ENCODE data around the gene ITGA3. TPM values are rescaled to one million over a fixed set of nuclear protein-coding genes. Genes with fewer than 3 reads are reported as not detected.

The ITGA3 gene
- total RNA-seq, 1 donor from 2014 or later: 14.5 TPM

- H3K27ac Mint-ChIP-seq: no peak overlapping the region
- peaks cover 9% of the 10 kb centered on the region for H3K27me3 Mint-ChIP-seq
- no peaks in the 10 kb centered on the region for H3K9me3 Mint-ChIP-seq
- DNase-seq: no peak
- intact Hi-C loops (cut with micrococcal nuclease): no loop called here
- H3K4me1 Mint-ChIP-seq: peaks cover under 1% of the 10 kb centered on the region
- H3K4me3 Mint-ChIP-seq: no peak overlapping the region
- H3K36me3 Mint-ChIP-seq (ENCODE audit: low read depth): no peaks in the 10 kb centered on the region
Measured at GRCh38 chr17:50042211-50042610, 13.7 kb upstream of the ITGA3 start.

DNA sequence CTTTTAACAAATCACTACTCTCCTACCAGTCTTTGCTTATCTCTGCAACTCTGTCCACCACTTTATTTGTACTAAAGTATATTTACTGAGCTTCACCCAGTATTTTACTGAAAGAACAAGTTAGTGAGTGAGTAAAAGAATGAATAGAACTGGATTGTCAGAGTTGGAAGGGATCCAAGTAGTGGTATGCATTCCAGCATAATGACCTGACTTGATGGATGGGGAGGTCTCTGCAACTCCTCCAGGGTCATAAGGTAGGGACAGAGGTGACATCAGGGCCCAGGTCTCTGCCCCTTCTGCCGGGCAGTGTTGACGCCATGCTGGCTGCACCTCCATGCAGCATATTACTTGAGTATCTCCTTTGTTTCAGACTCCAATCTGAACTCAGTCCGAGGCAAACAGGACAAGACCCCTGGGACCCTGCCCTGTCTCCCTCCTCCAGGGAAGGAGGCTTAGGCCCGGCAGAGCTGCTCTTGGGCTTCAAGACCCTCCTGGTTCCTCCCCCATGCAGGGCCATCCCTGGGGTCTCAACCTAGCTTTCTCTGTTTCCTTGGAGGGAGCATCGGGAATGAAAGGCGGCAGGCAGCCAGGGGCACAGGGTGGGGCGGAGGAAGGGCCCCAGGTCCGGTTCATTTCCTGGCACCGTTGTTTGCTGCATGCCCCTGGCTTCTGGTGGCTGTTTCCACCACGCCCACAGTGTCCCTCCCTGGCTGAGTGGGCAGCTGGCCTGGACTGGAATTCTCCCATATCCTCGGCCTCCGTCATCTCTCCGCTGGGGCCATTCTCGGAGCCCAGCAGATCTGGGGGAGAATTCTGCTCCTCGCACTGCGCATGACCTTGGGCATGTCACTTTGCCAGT lies 12.4 kb upstream of the ITGA3 start:
- Mint-ChIP-seq H3K27ac (no peak overlapping the region), H3K27me3 (peaks cover 9% of the 10 kb centered on the region), H3K9me3 (no peaks in the 10 kb centered on the region), H3K4me3 (no peak overlapping the region), H3K36me3 (ENCODE audit: low read depth) (no peaks in the 10 kb centered on the region), H3K4me1 (peaks cover 9% of the 10 kb centered on the region)
- DNase-seq: no peak
- intact Hi-C loops (cut with micrococcal nuclease): no loop called here

DNA sequence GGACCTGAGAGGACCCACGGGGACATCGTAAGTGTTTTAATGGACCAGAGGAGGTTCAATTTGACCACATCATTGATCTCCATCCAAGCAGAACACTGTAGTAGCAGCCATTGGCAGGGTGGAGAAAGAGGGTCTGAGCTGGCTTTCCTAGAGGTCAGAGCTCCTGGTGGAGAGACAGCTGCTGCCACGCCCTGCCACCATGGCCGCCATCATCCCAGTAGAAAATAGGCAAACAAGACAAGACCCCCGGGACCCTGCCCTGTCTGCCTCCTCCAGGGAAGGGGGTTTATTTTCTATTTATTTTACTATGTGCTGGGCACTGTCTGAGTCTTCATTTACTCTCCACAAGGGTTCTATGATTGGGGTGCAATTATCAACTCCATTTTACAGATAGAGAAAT lies 11.4 kb upstream of the ITGA3 start:
- no peaks in the 10 kb centered on the region for H3K9me3 Mint-ChIP-seq
- peaks cover 14% of the 10 kb centered on the region for H3K4me1 Mint-ChIP-seq
- H3K4me3 Mint-ChIP-seq: no peak overlapping the region
- H3K27me3 Mint-ChIP-seq: peaks cover 8% of the 10 kb centered on the region
- H3K27ac Mint-ChIP-seq: no peak overlapping the region
- no peaks in the 10 kb centered on the region for H3K36me3 Mint-ChIP-seq (ENCODE audit: low read depth)
- no peak for DNase-seq
- intact Hi-C loops (cut with micrococcal nuclease): no loop called here

GRCh38 chr17:50045154-50045553 lies 10.8 kb upstream of the ITGA3 start:
- H3K27ac Mint-ChIP-seq: no peak overlapping the region
- H3K27me3 Mint-ChIP-seq: peaks cover 6% of the 10 kb centered on the region
- DNase-seq: no peak
- H3K4me1 Mint-ChIP-seq: peaks cover 17% of the 10 kb centered on the region
- no peaks in the 10 kb centered on the region for H3K9me3 Mint-ChIP-seq
- no peak overlapping the region for H3K4me3 Mint-ChIP-seq
- intact Hi-C loops (cut with micrococcal nuclease): no loop called here
- no peaks in the 10 kb centered on the region for H3K36me3 Mint-ChIP-seq (ENCODE audit: low read depth)

DNA sequence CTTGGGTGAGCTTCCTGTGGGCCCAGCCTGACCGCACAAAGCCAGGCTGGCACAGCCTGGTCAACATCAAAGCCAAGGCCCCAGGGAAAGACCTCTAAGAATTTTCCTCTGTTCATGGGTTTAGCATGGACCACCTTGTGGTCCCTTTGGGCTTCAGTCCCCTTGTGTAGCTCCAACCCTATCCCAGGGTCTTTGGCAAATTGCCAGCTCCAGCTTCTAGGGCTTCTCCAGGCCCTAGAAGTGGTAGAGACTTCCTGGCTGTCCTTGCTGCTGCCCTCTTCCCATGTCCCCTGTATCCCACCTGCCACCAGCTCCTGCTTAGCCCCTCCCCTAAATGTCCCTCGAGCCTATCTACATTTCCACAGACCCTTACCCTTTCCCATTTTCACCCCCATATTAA lies 9.7 kb upstream of the ITGA3 start:
- Mint-ChIP-seq H3K27ac (peak overlapping the region; percentile 25), H3K4me1 (peaks cover 24% of the 10 kb centered on the region), H3K9me3 (no peaks in the 10 kb centered on the region), H3K4me3 (no peak overlapping the region), H3K27me3 (peaks cover 3% of the 10 kb centered on the region), H3K36me3 (ENCODE audit: low read depth) (no peaks in the 10 kb centered on the region)
- DNase-seq: no peak
- intact Hi-C loops (cut with micrococcal nuclease): no loop called here

GRCh38 chr17:50046667-50047066 lies 9.2 kb upstream of the ITGA3 start:
- Mint-ChIP-seq H3K27me3 (peaks cover 3% of the 10 kb centered on the region), H3K4me3 (no peak overlapping the region), H3K27ac (peak overlapping the region; percentile 25), H3K9me3 (no peaks in the 10 kb centered on the region), H3K36me3 (ENCODE audit: low read depth) (no peaks in the 10 kb centered on the region), H3K4me1 (peaks cover 29% of the 10 kb centered on the region)
- intact Hi-C loops (cut with micrococcal nuclease): no loop called here
- no peak for DNase-seq

GRCh38 chr17:50047083-50047482 lies 8.8 kb upstream of the ITGA3 start:
- Mint-ChIP-seq H3K9me3 (no peaks in the 10 kb centered on the region), H3K27me3 (peaks cover 3% of the 10 kb centered on the region), H3K4me1 (peaks cover 33% of the 10 kb centered on the region), H3K36me3 (ENCODE audit: low read depth) (no peaks in the 10 kb centered on the region), H3K4me3 (no peak overlapping the region), H3K27ac (peak overlapping the region; percentile 39)
- intact Hi-C loops (cut with micrococcal nuclease): no loop called here
- DNase-seq: no peak

DNA sequence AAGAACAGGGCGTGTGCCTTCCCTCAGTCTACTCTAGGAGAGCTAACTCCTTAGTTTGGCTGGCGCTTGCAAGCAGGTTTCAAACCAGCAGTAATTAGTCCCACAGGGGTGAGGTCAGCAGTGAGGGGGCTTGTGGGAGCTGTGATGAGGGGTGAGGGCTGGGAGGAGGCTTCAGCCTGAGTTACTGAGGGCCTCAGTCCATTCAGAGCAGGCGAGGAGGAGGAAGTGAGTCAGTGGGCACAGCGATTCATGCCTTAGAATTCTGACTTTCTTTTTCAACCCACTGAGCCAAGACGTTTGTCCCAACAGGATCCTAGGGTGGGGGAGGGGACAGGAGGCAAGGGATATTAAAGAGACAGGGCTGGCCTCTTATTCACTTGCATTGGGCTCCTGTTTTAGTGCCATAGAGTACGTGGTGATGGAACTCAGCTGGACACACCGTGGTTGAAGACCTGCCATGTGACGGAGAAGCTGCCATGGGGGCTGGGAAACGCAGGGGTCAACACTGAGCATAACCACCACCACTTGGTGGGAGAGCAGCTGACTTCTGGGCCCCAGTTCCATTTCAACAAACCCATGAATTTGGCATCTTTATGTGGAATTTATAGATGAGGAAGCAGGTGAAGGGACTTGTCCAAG lies 8.3 kb upstream of the ITGA3 start:
- H3K36me3 Mint-ChIP-seq (ENCODE audit: low read depth): no peaks in the 10 kb centered on the region
- H3K27me3 Mint-ChIP-seq: peaks cover 3% of the 10 kb centered on the region
- no peak overlapping the region for H3K4me3 Mint-ChIP-seq
- no peak for DNase-seq
- intact Hi-C loops (cut with micrococcal nuclease): no loop called here
- peaks cover 35% of the 10 kb centered on the region for H3K4me1 Mint-ChIP-seq
- H3K27ac Mint-ChIP-seq: no peak overlapping the region
- H3K9me3 Mint-ChIP-seq: no peaks in the 10 kb centered on the region

DNA sequence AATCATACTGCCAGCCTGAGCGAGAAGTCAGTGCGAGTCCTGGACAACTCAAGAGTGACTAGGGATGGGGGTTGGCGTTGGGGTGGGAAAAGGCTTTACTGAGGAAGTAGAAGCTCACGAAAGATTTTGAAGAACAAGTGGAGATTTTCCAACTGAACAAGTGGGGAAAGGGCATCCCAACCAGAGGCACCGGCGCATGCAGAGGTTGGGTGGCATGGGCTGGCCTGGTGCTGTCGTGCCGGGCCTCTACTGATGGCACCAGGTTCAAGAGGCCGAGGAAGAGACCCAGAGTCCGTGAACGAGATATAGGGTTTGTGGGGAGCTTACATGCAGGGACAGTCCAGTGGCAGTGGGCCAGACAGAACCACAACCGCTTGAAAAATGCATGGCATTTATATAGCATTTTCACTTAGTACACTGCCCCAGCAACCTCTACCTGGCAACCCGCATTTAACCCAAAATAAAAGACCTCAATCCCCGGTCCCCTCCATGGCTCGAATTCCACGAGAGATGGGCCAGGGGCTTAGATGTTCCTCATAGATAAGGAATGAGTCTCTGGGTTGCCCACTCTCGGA lies 7.7 kb upstream of the ITGA3 start:
- Mint-ChIP-seq H3K4me3 (no peak overlapping the region), H3K27ac (no peak overlapping the region), H3K36me3 (ENCODE audit: low read depth) (no peaks in the 10 kb centered on the region), H3K27me3 (no peaks in the 10 kb centered on the region), H3K9me3 (no peaks in the 10 kb centered on the region), H3K4me1 (peaks cover 39% of the 10 kb centered on the region)
- no peak for DNase-seq
- intact Hi-C loops (cut with micrococcal nuclease): no loop called here

GRCh38 chr17:50048988-50049387 lies 6.9 kb upstream of the ITGA3 start:
- intact Hi-C loops (cut with micrococcal nuclease): no loop called here
- Mint-ChIP-seq H3K36me3 (ENCODE audit: low read depth) (no peaks in the 10 kb centered on the region), H3K4me3 (no peak overlapping the region), H3K27me3 (no peaks in the 10 kb centered on the region), H3K27ac (no peak overlapping the region), H3K9me3 (no peaks in the 10 kb centered on the region), H3K4me1 (peaks cover 39% of the 10 kb centered on the region)
- DNase-seq: no peak

DNA sequence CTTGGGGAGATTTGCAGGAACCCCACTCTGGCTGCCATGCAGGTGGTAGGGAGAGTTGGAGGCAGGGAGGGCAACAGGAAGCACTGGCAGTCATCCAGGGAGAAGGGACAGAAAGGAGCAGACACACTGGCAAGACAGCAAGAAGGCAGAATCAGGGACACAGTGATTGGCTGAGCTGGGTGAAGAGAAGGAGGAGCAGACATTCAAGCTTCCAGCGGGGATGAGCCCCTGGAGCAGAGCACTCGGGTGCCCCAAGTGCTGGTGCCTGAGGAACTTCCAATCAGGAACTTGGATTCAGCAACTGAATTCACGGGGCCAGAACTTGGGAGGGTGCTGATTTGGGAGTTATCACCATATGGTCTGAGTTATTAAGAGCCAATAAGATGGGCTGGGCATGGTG lies 6.3 kb upstream of the ITGA3 start:
- no peak for DNase-seq
- Mint-ChIP-seq H3K4me1 (peaks cover 39% of the 10 kb centered on the region), H3K9me3 (no peaks in the 10 kb centered on the region), H3K4me3 (no peak overlapping the region), H3K27me3 (no peaks in the 10 kb centered on the region), H3K27ac (no peak overlapping the region), H3K36me3 (ENCODE audit: low read depth) (no peaks in the 10 kb centered on the region)
- intact Hi-C loops (cut with micrococcal nuclease): no loop called here

GRCh38 chr17:50050431-50051032 lies 5.4 kb upstream of the ITGA3 start:
- H3K27me3 Mint-ChIP-seq: no peaks in the 10 kb centered on the region
- no peak for DNase-seq
- peak overlapping the region; percentile 94 for H3K27ac Mint-ChIP-seq
- H3K36me3 Mint-ChIP-seq (ENCODE audit: low read depth): no peaks in the 10 kb centered on the region
- peak overlapping the region; percentile 44 for H3K4me3 Mint-ChIP-seq
- peaks cover 44% of the 10 kb centered on the region for H3K4me1 Mint-ChIP-seq
- H3K9me3 Mint-ChIP-seq: no peaks in the 10 kb centered on the region
- intact Hi-C loops (cut with micrococcal nuclease): no loop called here

- Mint-ChIP-seq H3K4me3 (peak overlapping the region; percentile 44), H3K27me3 (no peaks in the 10 kb centered on the region), H3K27ac (peak overlapping the region; percentile 94), H3K36me3 (ENCODE audit: low read depth) (no peaks in the 10 kb centered on the region), H3K9me3 (no peaks in the 10 kb centered on the region), H3K4me1 (peaks cover 44% of the 10 kb centered on the region)
- intact Hi-C loops (cut with micrococcal nuclease): no loop called here
- DNase-seq: peak; percentile 84
Measured at GRCh38 chr17:50051082-50051576, 4.8 kb upstream of the ITGA3 start.

DNA sequence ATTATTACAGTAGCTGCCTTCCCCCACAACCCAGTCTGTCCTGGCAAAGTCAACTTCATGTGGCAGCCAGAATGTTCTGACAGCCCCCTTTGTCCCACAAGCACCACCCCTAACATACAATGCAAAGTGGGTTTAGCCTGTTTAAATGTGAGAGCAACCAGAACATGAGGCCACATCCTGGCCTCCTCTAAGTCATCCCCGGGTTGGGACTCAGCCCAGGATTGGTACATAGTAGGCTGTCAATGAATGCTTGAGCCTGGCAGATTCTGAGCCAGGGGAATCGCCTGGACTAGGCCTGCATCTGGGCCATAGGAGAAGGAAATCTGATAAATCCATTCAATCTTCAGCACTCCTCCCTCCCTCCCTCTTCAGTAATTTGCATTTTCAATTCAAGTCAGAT lies 4.3 kb upstream of the ITGA3 start:
- Mint-ChIP-seq H3K9me3 (no peaks in the 10 kb centered on the region), H3K27me3 (no peaks in the 10 kb centered on the region), H3K4me1 (peaks cover 47% of the 10 kb centered on the region), H3K36me3 (ENCODE audit: low read depth) (no peaks in the 10 kb centered on the region), H3K4me3 (peak overlapping the region; percentile 44), H3K27ac (peak overlapping the region; percentile 94)
- DNase-seq: no peak
- intact Hi-C loops (cut with micrococcal nuclease): no loop called here
